ENCODE data around the gene TUBA4A. TPM values are rescaled to one million over a fixed set of nuclear protein-coding genes. Genes with fewer than 3 reads are reported as not detected.
A peak's percentile ranks its signal among the peaks of the same experiment; 100 is the strongest.
"Not testable (repeated sequence)": the region's sequence is repeated elsewhere in the genome, so short reads cannot be mapped to it uniquely, and the experiment has no call there.

Gene TUBA4A
- total RNA-seq, 1 experiment from 2014 or later = 40.8 TPM

GRCh38 chr2:219204425-219205164, 49.1 kb downstream of the TUBA4A start (continued):
- no peak for TF ChIP-seq E2F5 (CRISPR knock-in tag; IDR thresholded peaks at IDR 0.05)

GRCh38 chr2:219201331-219201730, 52.4 kb downstream of the TUBA4A start:
- POLR2A ChIA-PET; DNase-seq (ENCODE audit: low spot score); ATAC-seq; H3K36me3 Mint-ChIP-seq; CTCF ChIA-PET; H3K27ac Mint-ChIP-seq; H3K4me3 Mint-ChIP-seq; H3K4me1 Mint-ChIP-seq: not testable (repeated sequence)
- H3K9me3 Mint-ChIP-seq = peaks cover 14% of the 10 kb centered on the region
- peaks cover 18% of the 10 kb centered on the region for H3K27me3 Mint-ChIP-seq (ENCODE audit: low read depth)

GRCh38 chr2:219200502-219201326, 53.0 kb downstream of the TUBA4A start:
- DNase-seq (ENCODE audit: low spot score); H3K4me3 Mint-ChIP-seq; H3K36me3 Mint-ChIP-seq; POLR2A ChIA-PET; H3K4me1 Mint-ChIP-seq; ATAC-seq: not testable (repeated sequence)
- H3K9me3 Mint-ChIP-seq = peaks cover 14% of the 10 kb centered on the region
- CTCF ChIA-PET = interaction anchor here (1.6 to 2.0 kb wide), 2 partner anchors 94 to 220 kb away, joined by 3 to 6 read pairs; no protein-coding TSS in a partner anchor
- H3K27ac Mint-ChIP-seq = peak overlapping the region; percentile 76; the same call in 1 of the 2 replicates
- peaks cover 18% of the 10 kb centered on the region for H3K27me3 Mint-ChIP-seq (ENCODE audit: low read depth)

Small RNA genes within 50 kb of the gene (microRNA-seq; reads per million reads assigned to microRNA genes)
- not detected for gene MIR153-1 (ENCODE audit: borderline number of aligned reads)

Other genes with a start within 250 kb of the TUBA4A start
- 0.44 to 1.0 TPM (median 0.48 TPM) in 3 replicates for gene CFAP65, start 212.4 kb downstream of the TUBA4A start, total RNA-seq (2021)
- 0.11 TPM in 1 of 3 replicates, not detected in the others for gene IHH, start 193.0 kb downstream of the TUBA4A start, total RNA-seq (2021)
- 18.4 to 22.3 TPM (median 21.3 TPM) in 3 replicates for gene NHEJ1, start 93.1 kb downstream of the TUBA4A start, total RNA-seq (2021)
- 0.41 to 0.59 TPM (median 0.55 TPM) in 3 replicates for gene SLC23A3, start 83.9 kb downstream of the TUBA4A start, total RNA-seq (2021)
- 26.7 to 32.8 TPM (median 29.5 TPM) in 3 replicates for gene CNPPD1, start 77.0 kb downstream of the TUBA4A start, total RNA-seq (2021)
- gene RETREG2, start 75.6 kb downstream of the TUBA4A start, total RNA-seq (2021) = 50.2 to 60.2 TPM (median 52.8 TPM) in 3 replicates
- 19.5 to 21.1 TPM (median 20.2 TPM) in 3 replicates for gene ZFAND2B, start 47.1 kb downstream of the TUBA4A start, total RNA-seq (2021)
- 42.1 to 45.3 TPM (median 44.8 TPM) in 3 replicates for gene ABCB6, start 35.0 kb downstream of the TUBA4A start, total RNA-seq (2021)
- gene ATG9A, start 24.3 kb downstream of the TUBA4A start, total RNA-seq (2021) = 42.9 to 48.4 TPM (median 46.7 TPM) in 3 replicates
- gene ANKZF1, start 24.1 kb downstream of the TUBA4A start, total RNA-seq (2021) = 56.9 to 70.4 TPM (median 58.0 TPM) in 3 replicates
- gene GLB1L, start 8.5 kb downstream of the TUBA4A start, total RNA-seq (2021) = 5.2 to 6.4 TPM (median 6.1 TPM) in 3 replicates
- 27.4 to 28.8 TPM (median 27.5 TPM) in 3 replicates for gene STK16, start 8.4 kb downstream of the TUBA4A start, total RNA-seq (2021)
- 0.20 TPM in 1 of 3 replicates, not detected in the others for gene TUBA4B, start 675 bp downstream of the TUBA4A start, total RNA-seq (2021)
- gene DNAJB2, start 25.4 kb upstream of the TUBA4A start, total RNA-seq (2021) = 36.1 to 42.8 TPM (median 40.3 TPM) in 3 replicates
- 3.8 to 5.7 TPM (median 5.2 TPM) in 3 replicates for gene PTPRN, start 55.5 kb upstream of the TUBA4A start, total RNA-seq (2021)
- not detected in 3 replicates for gene RESP18, start 78.8 kb upstream of the TUBA4A start, total RNA-seq (2021)
- gene DNPEP, start 134.0 kb upstream of the TUBA4A start, total RNA-seq (2021) = 65.8 to 70.2 TPM (median 67.6 TPM) in 3 replicates
- 1.6 to 3.5 TPM (median 2.8 TPM) in 3 replicates for gene DES, start 164.5 kb upstream of the TUBA4A start, total RNA-seq (2021)
- 55.3 to 62.7 TPM (median 57.8 TPM) in 3 replicates for gene SPEG, start 180.9 kb upstream of the TUBA4A start, total RNA-seq (2021)
- 44.2 to 51.9 TPM (median 49.5 TPM) in 3 replicates for gene GMPPA, start 245.0 kb upstream of the TUBA4A start, total RNA-seq (2021)

All from WTC11 (cell line).